SK-N-MC (cell line): ENCODE measurements around the gene NAV1.

Experiments used
- EZH2 ChIP-seq: fragments of 200-600 bp; sonication (generic); IDR thresholded peaks from one replicate; pipeline ENCODE4 v1.6.1; 2017; ENCODE audit warnings: antibody characterized with exemption
- POLR2AphosphoS5 ChIP-seq: IDR thresholded peaks from 2 replicates; pipeline ENCODE4 v1.6.1; 2012; ENCODE audit warnings: mild to moderate bottlenecking, low read depth, low read length, borderline replicate concordance

DNA sequence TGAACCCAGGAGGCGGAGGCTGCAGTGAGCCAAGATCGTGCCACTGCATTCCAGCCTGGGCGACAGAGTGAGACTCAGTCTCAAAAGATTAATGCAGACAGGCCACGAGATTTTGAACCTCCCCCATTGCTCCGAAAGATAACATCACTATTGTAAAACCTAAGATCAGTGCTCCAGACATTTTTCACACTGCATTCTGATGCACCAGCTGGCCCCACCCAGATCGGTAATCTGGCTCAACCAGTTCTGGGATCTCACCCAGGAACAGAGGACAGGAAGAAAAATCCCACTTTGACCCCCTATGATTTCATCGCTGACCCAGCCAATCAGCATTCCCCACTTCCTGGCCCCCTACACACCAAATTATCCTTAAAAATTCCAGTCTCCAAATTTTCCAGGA is 21.3 kb upstream of the NAV1 start:
- TF ChIP-seq POLR2AphosphoS5 (no peak), EZH2 (no peak)
